HepG2 (cell line): ENCODE data around the gene CLEC10A. TPM values are rescaled to one million over a fixed set of nuclear protein-coding genes. Genes with fewer than 3 reads are reported as not detected.
A peak's percentile ranks its signal among the peaks of the same experiment; 100 is the strongest.

ENCODE experiments used
- GRHL1 ChIP-seq: sonication (generic); formaldehyde crosslinking; conservative IDR thresholded peaks from 2 replicates; pipeline ENCODE4 v1.8.0; 2022; ENCODE audit warnings: missing genetic modification reagents
- MIER2 ChIP-seq: IDR thresholded peaks from 2 replicates; pipeline ENCODE4 v1.6.1; 2016; ENCODE audit warnings: missing biosample characterization, missing genetic modification reagents
- MZF1 ChIP-seq: sonication (generic); formaldehyde crosslinking; IDR thresholded peaks from 2 replicates; pipeline ENCODE4 v1.8.1; 2023; ENCODE audit warnings: mild to moderate bottlenecking, missing genetic modification reagents, borderline replicate concordance
- RFXANK ChIP-seq: IDR thresholded peaks from 2 replicates; pipeline ENCODE4 v1.6.1; 2016
- SIN3B ChIP-seq: fragments of 150-350 bp; IDR thresholded peaks from 2 replicates; pipeline ENCODE4 v1.6.1; 2014; ENCODE audit warnings: low read length
- SMAD9 ChIP-seq: sonication (generic); formaldehyde crosslinking; IDR thresholded peaks from 2 replicates; pipeline ENCODE4 v1.5.1; 2020; ENCODE audit warnings: mild to moderate bottlenecking, missing genetic modification reagents
- SNAPC4 ChIP-seq: sonication (generic); formaldehyde crosslinking; IDR thresholded peaks from 2 replicates; pipeline ENCODE4 v1.4.0; 2020; ENCODE audit warnings: mild to moderate bottlenecking, missing genetic modification reagents
- TFDP2 ChIP-seq: sonication (generic); formaldehyde crosslinking; IDR thresholded peaks from 2 replicates; pipeline ENCODE4 v1.4.0; 2020; ENCODE audit warnings: missing genetic modification reagents
- U2AF2 ChIP-seq: fragments of 200-400 bp; formaldehyde crosslinking; IDR thresholded peaks from 2 replicates; pipeline ENCODE4 v1.6.1; 2017; ENCODE audit warnings: low read depth, mild to moderate bottlenecking, low read length
- XBP1 ChIP-seq: sonication (generic); formaldehyde crosslinking; IDR thresholded peaks from 2 replicates; pipeline ENCODE4 v1.5.0; 2020; ENCODE audit warnings: missing genetic modification reagents
- ZNF260 ChIP-seq: sonication (generic); formaldehyde crosslinking; IDR thresholded peaks from 2 replicates; pipeline ENCODE4 v1.4.0; 2020; ENCODE audit warnings: missing genetic modification reagents, low read depth, mild to moderate bottlenecking, borderline replicate concordance
- ZNF296 ChIP-seq: sonication (generic); formaldehyde crosslinking; conservative IDR thresholded peaks from 2 replicates; pipeline ENCODE4 v1.5.0; 2020; ENCODE audit warnings: mild to moderate bottlenecking, missing genetic modification reagents
- ZNF691 ChIP-seq: sonication (generic); formaldehyde crosslinking; IDR thresholded peaks from 2 replicates; pipeline ENCODE4 v1.4.0; 2020; ENCODE audit warnings: missing genetic modification reagents, low read depth, mild to moderate bottlenecking, borderline replicate concordance
- ZNF788 ChIP-seq: sonication (generic); formaldehyde crosslinking; IDR thresholded peaks from 2 replicates; pipeline ENCODE4 v1.5.0; 2020; ENCODE audit warnings: mild to moderate bottlenecking, missing genetic modification reagents, borderline replicate concordance
- ZNF839 ChIP-seq: sonication (generic); formaldehyde crosslinking; IDR thresholded peaks from 2 replicates; pipeline ENCODE4 v1.4.0; 2020; ENCODE audit warnings: missing genetic modification reagents, mild to moderate bottlenecking, borderline replicate concordance
- ZNF883 ChIP-seq: sonication (generic); formaldehyde crosslinking; IDR thresholded peaks from 2 replicates; pipeline ENCODE4 v1.5.1; 2020; ENCODE audit warnings: mild to moderate bottlenecking, missing genetic modification reagents; ENCODE audit errors: not compliant biosample characterization
- ZSCAN5A ChIP-seq: sonication (generic); formaldehyde crosslinking; IDR thresholded peaks from 2 replicates; pipeline ENCODE4 v1.8.0; 2022; ENCODE audit warnings: mild to moderate bottlenecking, missing genetic modification reagents, borderline replicate concordance
- polyA plus RNA-seq, 8 experiments: library from polyadenylated mRNA; depleted of rRNA in 3 of 8; stranded (reverse) in 7 of 8; unstranded in 1 of 8; fragments of >200 nt; fragmentation: Illumina TruSeq in 4 of 8; extraction: Trizol in 4 of 8; gene quantifications; 2 replicates each; pipeline versions ENCODE4 v1.2.1 to v1.2.3, GENCODE V29; 2011 to 2016; ENCODE audit warnings: low read depth in 4 of 8, missing spikeins in 1 of 8, mixed read lengths in 1 of 8; ENCODE audit not compliant: insufficient read depth in 1 of 8
- total RNA-seq, 5 experiments: library from RNA; depleted of rRNA; stranded (reverse); fragments of >200 nt; fragmentation: Illumina TruSeq; extraction: Trizol; gene quantifications; 2 replicates each; pipeline ENCODE4 v1.2.3, GENCODE V29; 2016; ENCODE audit warnings: low read depth in 1 of 5

Gene CLEC10A
- total and polyA plus RNA-seq, 2 of the 13 experiments (the other 11 are each of a cell fraction or from before 2014, with no cell fraction given) = 0.33 TPM; not detected in 1

DNA sequence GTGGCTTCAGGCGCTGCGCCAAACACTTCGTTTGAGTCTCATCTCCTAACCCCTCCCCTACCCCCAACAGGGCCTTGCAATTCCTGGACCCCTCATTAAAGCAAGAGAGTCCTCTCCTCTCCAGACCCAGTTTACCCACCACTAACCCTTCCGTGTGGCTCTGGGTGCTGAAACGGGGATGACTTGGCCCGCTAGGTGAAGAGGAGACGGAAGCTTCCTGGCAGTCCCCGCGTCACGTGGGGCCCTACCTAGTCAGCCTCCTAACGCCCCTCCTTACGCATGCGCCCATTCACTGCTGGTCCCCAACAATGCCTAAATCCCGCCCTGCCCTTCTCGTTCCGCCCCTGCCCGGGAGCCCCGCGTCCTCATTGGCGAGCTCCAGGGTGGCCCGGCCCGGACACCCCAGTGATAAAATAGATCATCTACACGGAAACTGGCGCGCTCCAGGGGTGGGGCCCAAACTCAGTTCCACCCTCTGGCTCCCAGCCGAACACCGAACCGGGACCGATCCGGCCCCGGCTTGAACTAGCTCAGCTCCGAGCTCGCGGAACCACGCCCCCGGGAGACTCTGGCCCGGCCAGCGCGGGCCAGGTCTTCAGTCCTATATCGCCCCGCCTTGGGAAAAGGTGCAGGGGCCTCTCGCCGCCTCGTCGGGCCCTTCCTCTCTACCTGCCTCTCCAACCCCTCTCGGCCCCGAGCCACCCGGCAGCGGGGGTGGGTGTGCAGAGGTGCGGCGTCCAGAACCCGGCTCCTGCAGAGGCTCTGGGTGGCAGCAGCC is 44.3 kb downstream of the CLEC10A start, which contains the start of gene SLC16A13 (continued):
- no peak; the same call in 1 of the 2 replicates for TF ChIP-seq ZSCAN5A (CRISPR knock-in tag)
- TF ChIP-seq RFXANK (CRISPR knock-in tag) = 0 out of 2 replicates have a peak, but pooled peaks have one; percentile 53
- TF ChIP-seq ZNF839 = no peak
- TF ChIP-seq ZNF788 (CRISPR knock-in tag) = no peak; the same call in 1 of the 2 replicates
- no peak for TF ChIP-seq XBP1 (CRISPR knock-in tag)
- TF ChIP-seq ZNF296 (CRISPR knock-in tag) = no peak
- TF ChIP-seq TFDP2 (CRISPR knock-in tag) = peak; percentile 79; the same call in 1 of the 2 replicates
- no peak for TF ChIP-seq SIN3B
- TF ChIP-seq MIER2 (CRISPR knock-in tag) = no peak
- no peak for TF ChIP-seq ZNF883 (CRISPR knock-in tag)
- TF ChIP-seq SMAD9 (CRISPR knock-in tag) = no peak
- peak; percentile 80 for TF ChIP-seq SNAPC4
- TF ChIP-seq ZNF691 (CRISPR knock-in tag) = peak; percentile 77
- no peak for TF ChIP-seq U2AF2
- no peak for TF ChIP-seq GRHL1 (CRISPR knock-in tag)
- TF ChIP-seq ZNF260 (CRISPR knock-in tag) = 0 out of 2 replicates have a peak, but pooled peaks have one; percentile 27
- TF ChIP-seq MZF1 (CRISPR knock-in tag) = no peak
